ENCODE data around the gene WEE1.
"Not testable (repeated sequence)": the region's sequence is repeated elsewhere in the genome, so short reads cannot be mapped to it uniquely, and the experiment has no call there.

Gene WEE1

DNA sequence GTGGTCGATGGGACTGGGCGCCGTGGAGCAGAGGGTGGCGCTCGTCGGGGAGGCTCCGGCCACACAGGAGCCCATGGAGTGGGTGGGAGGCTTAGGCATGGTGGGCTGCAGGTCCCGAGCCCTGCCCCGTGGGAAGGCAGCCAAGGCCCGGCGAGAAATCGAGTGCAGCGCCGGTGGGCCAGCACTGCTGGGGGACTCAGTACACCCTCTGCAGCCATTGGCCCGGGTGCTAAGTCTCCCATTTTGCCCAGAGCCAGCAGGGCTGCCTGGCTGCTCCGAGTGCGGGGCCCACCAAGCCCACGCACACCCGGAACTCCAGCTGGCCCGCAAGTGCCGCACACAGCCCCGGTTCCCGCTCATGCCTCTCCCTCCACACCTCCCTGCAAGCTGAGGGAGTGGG lies 49.6 kb downstream of the WEE1 start:
- not testable (repeated sequence) for DNase-seq (ENCODE audit: low read depth)

- DNase-seq (ENCODE audit: low read depth) = no peak
Observed at GRCh38 chr11:9624448-9624847, 51.0 kb downstream of the WEE1 start.

DNA sequence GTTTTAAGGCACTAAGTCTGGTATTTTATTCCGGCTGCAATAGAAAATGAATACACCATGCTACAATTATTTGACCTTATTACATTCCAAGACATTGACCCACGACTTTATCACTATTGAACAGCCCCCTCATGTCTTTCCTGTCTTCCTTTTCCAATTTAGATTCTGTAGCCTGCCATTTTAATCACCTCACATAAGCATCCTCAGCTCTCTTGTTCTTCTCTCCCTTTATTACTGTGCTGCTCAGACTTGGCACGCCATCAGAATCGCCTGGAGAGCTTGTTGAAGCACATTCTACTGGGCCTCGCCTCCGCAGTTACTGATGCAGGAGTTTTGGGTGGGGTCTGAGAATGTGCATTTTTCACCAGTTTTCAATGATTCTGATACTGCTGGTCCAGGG lies 51.7 kb downstream of the WEE1 start:
- DNase-seq (ENCODE audit: low read depth) = no peak

- no peak for DNase-seq (ENCODE audit: low read depth)
Observed at GRCh38 chr11:9625728-9626127, 52.3 kb downstream of the WEE1 start.

GRCh38 chr11:9626496-9627394 lies 53.3 kb downstream of the WEE1 start:
- no peak for DNase-seq (ENCODE audit: low read depth)

- no peak for DNase-seq (ENCODE audit: low read depth)
Observed at GRCh38 chr11:9629064-9629463, 55.6 kb downstream of the WEE1 start.

DNA sequence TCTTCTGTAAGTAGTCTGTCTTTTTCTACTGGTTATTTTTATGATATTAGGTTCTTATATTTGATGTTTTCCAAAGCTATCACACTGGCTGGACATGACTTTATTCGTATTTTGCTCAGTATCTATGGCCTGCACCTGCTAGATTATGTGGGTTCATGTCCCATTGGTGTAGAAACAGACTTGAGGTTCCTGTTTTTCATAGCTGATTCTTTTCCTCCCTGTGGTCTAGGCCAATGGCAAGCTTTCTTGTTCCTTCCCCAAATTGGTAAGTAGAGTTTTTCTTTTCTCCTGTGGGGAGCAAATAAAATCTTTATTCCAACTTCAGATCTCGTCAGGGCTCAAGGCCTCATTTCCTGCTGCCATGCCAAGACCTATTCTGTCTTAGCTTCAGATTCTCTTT lies 60.2 kb downstream of the WEE1 start:
- DNase-seq (ENCODE audit: low read depth) = no peak

DNA sequence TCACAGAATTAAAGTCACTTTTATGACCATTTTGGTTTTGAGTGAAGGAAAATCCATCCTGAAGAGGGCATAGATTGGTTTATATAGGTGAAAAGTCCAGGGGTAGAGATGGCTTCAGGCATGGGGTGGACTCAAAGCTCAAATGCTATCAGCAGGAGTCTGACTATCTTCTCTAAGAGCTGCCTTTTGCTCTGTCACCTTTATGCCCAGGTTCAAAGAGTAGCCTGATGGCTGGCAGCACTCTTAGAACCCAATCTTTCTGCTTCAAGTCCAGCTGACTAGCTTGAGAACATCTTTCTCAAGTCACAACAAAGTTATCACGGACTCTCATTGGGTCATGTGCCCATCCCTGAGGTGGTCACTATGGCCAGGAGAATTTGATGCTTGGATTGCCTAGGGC lies 63.2 kb downstream of the WEE1 start:
- no peak for DNase-seq (ENCODE audit: low read depth)

- no peak for DNase-seq (ENCODE audit: low read depth)
Observed at GRCh38 chr11:9639099-9639498, 65.6 kb downstream of the WEE1 start.
